H1 (cell line): ENCODE data around the gene RPS27A. TPM values are rescaled to one million over a fixed set of nuclear protein-coding genes. Genes with fewer than 3 reads are reported as not detected.
"Not testable (repeated sequence)": the region's sequence is repeated elsewhere in the genome, so short reads cannot be mapped to it uniquely, and the experiment has no call there.

Source experiments
- CTCF ChIA-PET: fragments of 300-600 bp; sonication (Branson Sonifier 250); formaldehyde crosslinking; loops from one replicate; lab custom pipeline; 2021; ENCODE audit not compliant: partially characterized antibody; lab: Charles Lee
- POLR2A ChIA-PET: fragments of 300-600 bp; sonication (Branson Sonifier 250); formaldehyde crosslinking; loops from one replicate; lab custom pipeline; 2021; ENCODE audit warnings: inconsistent platforms; ENCODE audit not compliant: partially characterized antibody; lab: Charles Lee
- DNase-seq, 2 experiments: peaks; one replicate each; pipeline versions ENCODE4 v3.0.0 to v3.0.0-alpha.2; 2010 to 2022; ENCODE audit warnings: low spot score in 2 of 2, low read depth in 1 of 2, mixed read lengths in 1 of 2
- FAIRE-seq: peaks from 2 replicates; lab custom pipeline; 2011; peaks lifted over from hg19 to GRCh38; lab: Jason Lieb, UNC
- H2AFZ ChIP-seq: 2 replicates; pipeline ENCODE4 v1.8.1; 2012; ENCODE audit warnings: low read length, inconsistent platforms
- H2AK5ac ChIP-seq: 2 replicates; pipeline ENCODE4 v1.6.1; 2013; ENCODE audit warnings: low read depth, low read length
- H2BK120ac ChIP-seq: replicated peaks from 2 replicates; pipeline ENCODE3; 2013; ENCODE audit warnings: low read depth, low read length, inconsistent platforms
- H2BK12ac ChIP-seq: 2 replicates; pipeline ENCODE4 v1.6.1; 2013; ENCODE audit warnings: low read depth, low read length
- H2BK15ac ChIP-seq: 2 replicates; pipeline ENCODE4 v1.6.1; 2013; ENCODE audit warnings: low read length
- H2BK20ac ChIP-seq: 2 replicates; pipeline ENCODE4 v1.6.1; 2013; ENCODE audit warnings: low read length
- H2BK5ac ChIP-seq: 2 replicates; pipeline ENCODE4 v1.6.1; 2013; ENCODE audit warnings: low read depth, low read length
- H3K14ac ChIP-seq: 2 replicates; pipeline ENCODE4 v1.6.1; 2013; ENCODE audit warnings: inconsistent platforms; ENCODE audit not compliant: insufficient read length
- H3K18ac ChIP-seq: 2 replicates; pipeline ENCODE4 v1.6.1; 2013; ENCODE audit warnings: low read length; ENCODE audit errors: extremely low read depth
- H3K23ac ChIP-seq: 2 replicates; pipeline ENCODE4 v1.6.1; 2013; ENCODE audit warnings: inconsistent platforms; ENCODE audit not compliant: insufficient read length
- H3K23me2 ChIP-seq: 2 replicates; pipeline ENCODE4 v1.6.1; 2013; ENCODE audit warnings: low read depth, low read length
- H3K27ac ChIP-seq: 2 replicates; pipeline ENCODE4 v1.6.1; 2011; ENCODE audit warnings: low read depth, low read length, inconsistent platforms
- H3K27me3 ChIP-seq, 4 experiments: replicated peaks in 1 of 4; 1 replicate in 1 of 4; 2 replicates in 3 of 4; pipeline versions ENCODE4 v1.6.1 to v1.8.1; 2011 to 2013; ENCODE audit warnings: low read length in 3 of 4, mild to moderate bottlenecking in 3 of 4, inconsistent platforms in 2 of 4, mixed read lengths in 2 of 4, moderate library complexity in 1 of 4; ENCODE audit not compliant: control insufficient read depth in 3 of 4, insufficient read depth in 3 of 4; ENCODE audit errors: extremely low read depth in 1 of 4
- H3K36me3 ChIP-seq, 4 experiments: 2 replicates each; pipeline versions ENCODE4 v1.6.1 to v1.8.1; 2011 to 2013; ENCODE audit warnings: mild to moderate bottlenecking in 4 of 4, low read length in 3 of 4, moderate library complexity in 2 of 4, control low read depth in 1 of 4, inconsistent platforms in 1 of 4; ENCODE audit not compliant: insufficient read depth in 4 of 4, control insufficient read depth in 2 of 4
- H3K4ac ChIP-seq: replicated peaks from 2 replicates; pipeline ENCODE3; 2013; ENCODE audit warnings: low read length, low read depth, mixed read lengths, inconsistent platforms; ENCODE audit not compliant: insufficient read length
- H3K4me1 ChIP-seq, 4 experiments: replicated peaks in 1 of 4; 1 replicate in 1 of 4; 2 replicates in 3 of 4; pipeline versions ENCODE4 v1.6.1 to v1.8.1; 2011 to 2013; ENCODE audit warnings: low read length in 3 of 4, inconsistent platforms in 2 of 4, mixed read lengths in 1 of 4; ENCODE audit not compliant: insufficient read depth in 4 of 4, control insufficient read depth in 3 of 4
- H3K4me2 ChIP-seq, 2 experiments: 2 replicates each; pipeline versions ENCODE4 v1.6.1 to v1.8.1; 2011 to 2013; ENCODE audit warnings: low read depth in 2 of 2, low read length in 2 of 2, control low read depth in 1 of 2, inconsistent platforms in 1 of 2, mild to moderate bottlenecking in 1 of 2; ENCODE audit not compliant: insufficient read depth in 1 of 2
- H3K4me3 ChIP-seq, 4 experiments: fragments of 200-600, 300-600 bp in 1 of 4; sonication (generic), shearing (Covaris generic), sonication (Bioruptor Twin) in 1 of 4; 2 replicates each; pipeline versions ENCODE4 v1.5.1 to v1.8.1; 2011 to 2016; ENCODE audit warnings: low read length in 4 of 4, low read depth in 3 of 4, control low read depth in 2 of 4, inconsistent platforms in 2 of 4, mild to moderate bottlenecking in 2 of 4, mixed read lengths in 1 of 4, moderate library complexity in 1 of 4; ENCODE audit not compliant: insufficient read depth in 2 of 4; ENCODE audit errors: extremely low read depth in 1 of 4
- H3K56ac ChIP-seq: replicated peaks from 2 replicates; pipeline ENCODE3; 2013; ENCODE audit warnings: low read depth, mild to moderate bottlenecking, mixed read lengths, low read length, inconsistent platforms; ENCODE audit not compliant: insufficient read length
- H3K79me1 ChIP-seq: 2 replicates; pipeline ENCODE4 v1.6.1; 2013; ENCODE audit warnings: low read depth, low read length, control low read depth
- H3K79me2 ChIP-seq, 2 experiments: 2 replicates each; pipeline versions ENCODE4 v1.6.1 to v1.8.1; 2012 to 2013; ENCODE audit warnings: low read length in 2 of 2, mild to moderate bottlenecking in 2 of 2, inconsistent platforms in 1 of 2; ENCODE audit not compliant: insufficient read depth in 2 of 2, control insufficient read depth in 1 of 2
- H3K9ac ChIP-seq, 4 experiments: replicated peaks in 1 of 4; 1 replicate in 1 of 4; 2 replicates in 3 of 4; pipeline versions ENCODE4 v1.6.1 to v1.8.1; 2011 to 2013; ENCODE audit warnings: low read depth in 3 of 4, low read length in 3 of 4, control low read depth in 2 of 4, mild to moderate bottlenecking in 2 of 4, moderate library complexity in 2 of 4, inconsistent platforms in 1 of 4; ENCODE audit errors: extremely low read depth in 1 of 4
- H3K9me3 ChIP-seq, 2 experiments: 2 replicates each; pipeline versions ENCODE4 v1.6.1 to v1.8.1; 2012 to 2013; ENCODE audit warnings: mild to moderate bottlenecking in 2 of 2, moderate library complexity in 2 of 2, control low read depth in 1 of 2, inconsistent platforms in 1 of 2, low read depth in 1 of 2, low read length in 1 of 2, mixed read lengths in 1 of 2; ENCODE audit not compliant: insufficient read depth in 2 of 2
- H4K20me1 ChIP-seq, 2 experiments: replicated peaks in 1 of 2; 2 replicates each; pipeline versions ENCODE3 to v1.8.1; 2011 to 2013; ENCODE audit warnings: inconsistent platforms in 2 of 2, low read length in 2 of 2, mild to moderate bottlenecking in 1 of 2; ENCODE audit not compliant: insufficient read depth in 2 of 2, control insufficient read depth in 1 of 2
- H4K5ac ChIP-seq: 2 replicates; pipeline ENCODE4 v1.6.1; 2013; ENCODE audit warnings: low read length, low read depth, mixed read lengths, inconsistent platforms; ENCODE audit not compliant: insufficient read length
- H4K8ac ChIP-seq: 2 replicates; pipeline ENCODE4 v1.8.0; 2013; ENCODE audit warnings: mild to moderate bottlenecking, moderate library complexity, low read length, inconsistent platforms; ENCODE audit not compliant: insufficient read depth; ENCODE audit errors: extremely low read depth
- H4K91ac ChIP-seq: replicated peaks from 2 replicates; pipeline ENCODE3; 2013; ENCODE audit warnings: low read length, mixed read lengths, inconsistent platforms; ENCODE audit not compliant: insufficient read length
- WGBS, 2 experiments: shearing (Covaris generic) in 1 of 2; methylation state at CpG; one replicate each; pipeline versions ENCODE4 v1.1.6 to v1.1.7; 2013 to 2015; ENCODE audit warnings: low lambda C conversion rate in 2 of 2, mixed read lengths in 2 of 2, inconsistent platforms in 1 of 2, low coverage in 1 of 2, missing lambda C conversion rate in 1 of 2; ENCODE audit not compliant: insufficient replicate concordance in 2 of 2, insufficient coverage in 1 of 2, insufficient read length in 1 of 2; ENCODE audit errors: extremely low coverage in 1 of 2, missing lambda C conversion rate in 1 of 2; 5-methylcytosine and 5-hydroxymethylcytosine counted together
- polyA plus RNA-seq, 7 experiments: library from polyadenylated mRNA; depleted of rRNA in 3 of 7; stranded (reverse) in 5 of 7; unstranded in 2 of 7; fragments of >200 nt in 5 of 7; fragments of 200-250 nt in 2 of 7; gene quantifications; 1 replicate in 5 of 7; 2 replicates in 1 of 7; 4 replicates in 1 of 7; pipeline versions ENCODE4 v1.2.1 to v1.2.3, GENCODE V29; 2011 to 2013; ENCODE audit warnings: missing spikeins in 2 of 7, mixed read lengths in 2 of 7
- total RNA-seq: library from RNA; stranded (reverse); fragmentation: NEBNext Ultra II Directional; extraction: Animal tissue kit (Norgen Biotek cat#: 25700); gene quantifications from 2 replicates; pipeline ENCODE4 v1.2.1, GENCODE V29; 2021

The RPS27A gene
- total and polyA plus RNA-seq, 2 of the 8 experiments (the other 6 are each of a cell fraction or from before 2014, with no cell fraction given): 1,431 to 1,682 TPM

GRCh38 chr2:55227437-55228225 is 4.9 kb upstream of the RPS27A start:
- not testable (repeated sequence) for H2BK120ac ChIP-seq, H3K27ac ChIP-seq, H3K4ac ChIP-seq, DNase-seq, H3K9me3 ChIP-seq, H3K14ac ChIP-seq, H3K23ac ChIP-seq, H2BK12ac ChIP-seq, H2BK20ac ChIP-seq, H3K36me3 ChIP-seq, H3K23me2 ChIP-seq, H4K91ac ChIP-seq, H2BK15ac ChIP-seq, H3K4me1 ChIP-seq, H3K4me2 ChIP-seq, H3K4me3 ChIP-seq, H3K27me3 ChIP-seq, H2AK5ac ChIP-seq, FAIRE-seq, H4K5ac ChIP-seq, H3K9ac ChIP-seq, H2BK5ac ChIP-seq, H2AFZ ChIP-seq, H3K79me1 ChIP-seq, H3K56ac ChIP-seq, H4K8ac ChIP-seq, H4K20me1 ChIP-seq, H3K18ac ChIP-seq
- peaks cover 6 to 18% of the 10 kb centered on the region in 2 experiments; a peak in 3 of 4 replicates for H3K79me2 ChIP-seq
- POLR2A ChIA-PET: interaction anchor here (0.9 kb wide), 1 partner anchor 53 kb away, joined by 3 read pairs; no protein-coding TSS in a partner anchor
- 87% methylated on average over 7 of the region's 7 CpGs; no CpG with 5 or more reads in 1 of the 2 experiments for WGBS, 2 experiments
- CTCF ChIA-PET: interaction anchor here (0.8 to 1.2 kb wide), 2 partner anchors 14 to 165 kb away, joined by 3 to 4 read pairs; no protein-coding TSS in a partner anchor
